Panc1 (cell line): ENCODE results near the gene FGF5.
"Not testable (repeated sequence)": the region's sequence is repeated elsewhere in the genome, so short reads cannot be mapped to it uniquely, and the experiment has no call there.

Experiments
- CTCF ChIP-seq: fragments of 450-650 bp; IDR thresholded peaks from 2 replicates; pipeline ENCODE4 v1.5.1; 2017; ENCODE audit warnings: mild to moderate bottlenecking
- POLR2AphosphoS5 ChIP-seq: IDR thresholded peaks from 2 replicates; pipeline ENCODE4 v1.6.1; 2012; ENCODE audit warnings: mild to moderate bottlenecking, low read depth, low read length, moderate library complexity
- REST ChIP-seq, 2 experiments: IDR thresholded peaks; 2 replicates each; pipeline ENCODE4 v1.6.1; 2011 to 2012; ENCODE audit warnings: low read depth in 2 of 2, control low read depth in 1 of 2, low read length in 1 of 2, mild to moderate bottlenecking in 1 of 2, moderate library complexity in 1 of 2; ENCODE audit not compliant: insufficient read depth in 1 of 2
- SIN3A ChIP-seq: IDR thresholded peaks from 2 replicates; pipeline ENCODE4 v1.6.1; 2012; ENCODE audit warnings: low read depth, mild to moderate bottlenecking, low read length, moderate library complexity, borderline replicate concordance; ENCODE audit not compliant: insufficient read depth
- TCF7L2 ChIP-seq: IDR thresholded peaks from 2 replicates; pipeline ENCODE4 v1.6.1; 2011; ENCODE audit warnings: mild to moderate bottlenecking, low read depth, low read length, inconsistent platforms

GRCh38 chr4:80247484-80247883 lies 19.0 kb upstream of the FGF5 start:
- TF ChIP-seq SIN3A; CTCF; POLR2AphosphoS5; REST (IDR thresholded peaks at IDR 0.05; ENCODE audit: insufficient read depth in 1 of 2, low read depth in 2 of 2, low read length in 1 of 2); TCF7L2: not testable (repeated sequence)
